ENCODE results near the gene ARHGAP24. TPM values are rescaled to one million over a fixed set of nuclear protein-coding genes. Genes with fewer than 3 reads are reported as not detected.

The ARHGAP24 gene
- total RNA-seq, 1 experiment from 2014 or later: 1.3 TPM

DNA sequence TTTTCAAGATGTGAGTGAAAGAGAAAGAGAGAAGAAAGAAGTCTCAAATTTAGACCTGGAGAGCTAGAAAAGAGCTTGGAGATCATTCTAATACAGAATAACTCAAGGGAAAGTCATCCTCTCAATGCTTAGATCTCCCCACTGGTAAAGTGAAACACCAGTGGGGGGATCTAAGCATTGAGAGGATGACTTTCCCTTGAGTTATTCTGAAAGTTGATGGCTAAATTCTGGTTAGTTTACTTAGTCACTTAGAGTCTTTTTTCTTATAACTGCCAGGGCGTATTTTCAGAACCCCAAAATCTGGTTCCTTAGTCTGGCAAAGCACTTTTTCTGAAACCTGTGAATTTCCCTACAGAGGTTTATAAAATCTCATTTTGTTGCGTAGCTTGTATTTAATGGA, 198.6 kb downstream of the ARHGAP24 start:
- no peak overlapping the region for H3K4me2 ChIP-seq (ENCODE audit: low read length)
- H3K9me3 ChIP-seq (ENCODE audit: control insufficient read depth in 1 of 2, insufficient read depth in 1 of 2, low read depth in 1 of 2, low read length in 2 of 2): no peaks in the 10 kb centered on the region
- no peaks in the 10 kb centered on the region for H3K27me3 ChIP-seq (ENCODE audit: insufficient read depth, low read length)
- no peak overlapping the region for H2AFZ ChIP-seq (ENCODE audit: low read depth, low read length, poor library complexity, severe bottlenecking)
- no peak overlapping the region for H3K4me3 ChIP-seq (replicated peaks in 1 of 2; ENCODE audit: low read depth in 1 of 2, low read length in 2 of 2)
- H3K9me2 ChIP-seq (ENCODE audit: insufficient read depth): no peaks in the 10 kb centered on the region
- BruUV-seq (replicated peaks): no TSS peak
- TF ChIP-seq SP1 (IDR thresholded peaks at IDR 0.05; ENCODE audit: low read depth): no peak
- no peak for TF ChIP-seq ZFX (IDR thresholded peaks at IDR 0.05)
- TF ChIP-seq, protein P1, sequence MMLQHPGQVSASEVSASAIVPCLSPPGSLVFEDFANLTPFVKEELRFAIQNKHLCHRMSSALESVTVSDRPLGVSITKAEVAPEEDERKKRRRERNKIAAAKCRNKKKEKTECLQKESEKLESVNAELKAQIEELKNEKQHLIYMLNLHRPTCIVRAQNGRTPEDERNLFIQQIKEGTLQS (IDR thresholded peaks at IDR 0.05): no peak
- no peak for TF ChIP-seq CEBPB (IDR thresholded peaks at IDR 0.05; ENCODE audit: low read depth)
- TF ChIP-seq YY1 (IDR thresholded peaks at IDR 0.05; ENCODE audit: extremely low read depth, insufficient replicate concordance, low read depth, low read length): no peak
- no peak for TF ChIP-seq POLR2A (IDR thresholded peaks at IDR 0.05; ENCODE audit: borderline replicate concordance, extremely low read depth, insufficient read depth, insufficient read length)
- TF ChIP-seq, protein P2, sequence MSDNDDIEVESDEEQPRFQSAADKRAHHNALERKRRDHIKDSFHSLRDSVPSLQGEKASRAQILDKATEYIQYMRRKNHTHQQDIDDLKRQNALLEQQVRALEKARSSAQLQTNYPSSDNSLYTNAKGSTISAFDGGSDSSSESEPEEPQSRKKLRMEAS (IDR thresholded peaks at IDR 0.05): no peak
- TF ChIP-seq RAD21 (IDR thresholded peaks at IDR 0.05; ENCODE audit: low read depth): no peak
- TF ChIP-seq SRF (IDR thresholded peaks at IDR 0.05; ENCODE audit: low read depth): no peak
- no peak for TF ChIP-seq ZNF274 (IDR thresholded peaks at IDR 0.05; ENCODE audit: low read depth, low read length)
- no peak for TF ChIP-seq CBX3 (IDR thresholded peaks at IDR 0.05; ENCODE audit: low read depth)
- no peak for TF ChIP-seq EGR1 (IDR thresholded peaks at IDR 0.05; ENCODE audit: low read depth)
- TF ChIP-seq, protein P3, sequence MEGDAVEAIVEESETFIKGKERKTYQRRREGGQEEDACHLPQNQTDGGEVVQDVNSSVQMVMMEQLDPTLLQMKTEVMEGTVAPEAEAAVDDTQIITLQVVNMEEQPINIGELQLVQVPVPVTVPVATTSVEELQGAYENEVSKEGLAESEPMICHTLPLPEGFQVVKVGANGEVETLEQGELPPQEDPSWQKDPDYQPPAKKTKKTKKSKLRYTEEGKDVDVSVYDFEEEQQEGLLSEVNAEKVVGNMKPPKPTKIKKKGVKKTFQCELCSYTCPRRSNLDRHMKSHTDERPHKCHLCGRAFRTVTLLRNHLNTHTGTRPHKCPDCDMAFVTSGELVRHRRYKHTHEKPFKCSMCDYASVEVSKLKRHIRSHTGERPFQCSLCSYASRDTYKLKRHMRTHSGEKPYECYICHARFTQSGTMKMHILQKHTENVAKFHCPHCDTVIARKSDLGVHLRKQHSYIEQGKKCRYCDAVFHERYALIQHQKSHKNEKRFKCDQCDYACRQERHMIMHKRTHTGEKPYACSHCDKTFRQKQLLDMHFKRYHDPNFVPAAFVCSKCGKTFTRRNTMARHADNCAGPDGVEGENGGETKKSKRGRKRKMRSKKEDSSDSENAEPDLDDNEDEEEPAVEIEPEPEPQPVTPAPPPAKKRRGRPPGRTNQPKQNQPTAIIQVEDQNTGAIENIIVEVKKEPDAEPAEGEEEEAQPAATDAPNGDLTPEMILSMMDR (IDR thresholded peaks at IDR 0.05 in 2 of 3, conservative IDR thresholded peaks at IDR 0.05 in 1 of 3; ENCODE audit: borderline replicate concordance in 1 of 3, insufficient read depth in 1 of 3, low read depth in 2 of 3, low read length in 2 of 3): no peak
- TF ChIP-seq SIN3A (IDR thresholded peaks at IDR 0.05; ENCODE audit: low read depth): no peak
- no peaks in the 10 kb centered on the region for H3K36me3 ChIP-seq (ENCODE audit: control insufficient read depth in 1 of 2, insufficient read depth in 2 of 2, low read length in 2 of 2)
- POLR2A ChIA-PET: no interaction called here
- no peak overlapping the region for H3K9ac ChIP-seq (ENCODE audit: low read length)
- DNase-seq (ENCODE audit: low read depth, low spot score) (no peak), ATAC-seq (no peak)
- CTCF ChIA-PET: no interaction called here
- intact Hi-C loops (cut with micrococcal nuclease): no loop called here
- RAD21 ChIA-PET (ENCODE audit: low non-redundant PET in 1 of 2, low total read pairs in 2 of 2, uncharacterized antibody in 2 of 2, unreplicated experiment in 2 of 2): no interaction called here
- no peaks in the 10 kb centered on the region for H3K79me2 ChIP-seq (ENCODE audit: insufficient read depth, low read length)
- H4K20me1 ChIP-seq (ENCODE audit: insufficient read depth): no peaks in the 10 kb centered on the region
- H3K27ac ChIP-seq (ENCODE audit: low read depth, low read length): no peak overlapping the region
- no peaks in the 10 kb centered on the region for H3K4me1 ChIP-seq (ENCODE audit: control insufficient read depth in 1 of 2, insufficient read depth in 2 of 2, low read length in 2 of 2)
